Upper lobe of right lung (tissue), 1 donor: ENCODE results near the gene MPDZ. TPM values are rescaled to one million over a fixed set of nuclear protein-coding genes. Genes with fewer than 3 reads are reported as not detected.

Experiments used
- ATAC-seq: fragments of 200-7000 bp; cut with Tn5 transposase; one replicate; pipeline ENCODE4 v1.9.1; 2020; ENCODE audit warnings: mild to moderate bottlenecking, moderate library complexity
- DNase-seq: peaks from one replicate; pipeline ENCODE4 v3.0.0-alpha.2; 2020
- H3K27ac ChIP-seq: fragments of 200-600 bp; one replicate; pipeline ENCODE4 v1.8.0; 2022
- H3K27me3 ChIP-seq: fragments of 200-600 bp; one replicate; pipeline ENCODE4 v1.8.0; 2022; ENCODE audit warnings: mild to moderate bottlenecking
- H3K36me3 ChIP-seq: fragments of 200-600 bp; one replicate; pipeline ENCODE4 v1.8.0; 2022
- H3K4me1 ChIP-seq: fragments of 200-600 bp; one replicate; pipeline ENCODE4 v1.8.0; 2022
- H3K4me3 ChIP-seq: fragments of 200-600 bp; one replicate; pipeline ENCODE4 v1.8.0; 2022; ENCODE audit warnings: mild to moderate bottlenecking
- H3K9me3 ChIP-seq: fragments of 200-600 bp; one replicate; pipeline ENCODE4 v1.8.0; 2022
- intact Hi-C: fragments of 100-400 bp; cut with DNase I; formaldehyde crosslinking; loops from one replicate; pipeline ENCODE4 v1.11.0; 2022
- total RNA-seq: library from RNA; stranded (reverse); fragmentation: NEBNext Ultra II Directional; extraction: Animal tissue kit (Norgen Biotek cat#: 25700); gene quantifications from one replicate; pipeline ENCODE4 v1.2.1, GENCODE V29; 2021
- TF ChIP-seq, protein P1 (sequence below): fragments of 200-600 bp; IDR thresholded peaks from one replicate; pipeline ENCODE4 v1.8.0; 2022; ENCODE audit warnings: antibody characterized with exemption
- donor health status: DM: no; HTN: yes; CAD: no; lungs with severe emphysema.

MPDZ gene
- total RNA-seq, 1 donor from 2014 or later, result 37.8 TPM

- H3K27ac ChIP-seq, result no peak overlapping the region
- H3K4me1 ChIP-seq, result no peaks in the 10 kb centered on the region
- H3K4me3 ChIP-seq, result no peak overlapping the region
- H3K9me3 ChIP-seq, result no peaks in the 10 kb centered on the region
- intact Hi-C loops, result no loop called here
- no peak for DNase-seq
- H3K36me3 ChIP-seq, result peaks cover 53% of the 10 kb centered on the region
- no peak for ATAC-seq
- TF ChIP-seq, protein P1, sequence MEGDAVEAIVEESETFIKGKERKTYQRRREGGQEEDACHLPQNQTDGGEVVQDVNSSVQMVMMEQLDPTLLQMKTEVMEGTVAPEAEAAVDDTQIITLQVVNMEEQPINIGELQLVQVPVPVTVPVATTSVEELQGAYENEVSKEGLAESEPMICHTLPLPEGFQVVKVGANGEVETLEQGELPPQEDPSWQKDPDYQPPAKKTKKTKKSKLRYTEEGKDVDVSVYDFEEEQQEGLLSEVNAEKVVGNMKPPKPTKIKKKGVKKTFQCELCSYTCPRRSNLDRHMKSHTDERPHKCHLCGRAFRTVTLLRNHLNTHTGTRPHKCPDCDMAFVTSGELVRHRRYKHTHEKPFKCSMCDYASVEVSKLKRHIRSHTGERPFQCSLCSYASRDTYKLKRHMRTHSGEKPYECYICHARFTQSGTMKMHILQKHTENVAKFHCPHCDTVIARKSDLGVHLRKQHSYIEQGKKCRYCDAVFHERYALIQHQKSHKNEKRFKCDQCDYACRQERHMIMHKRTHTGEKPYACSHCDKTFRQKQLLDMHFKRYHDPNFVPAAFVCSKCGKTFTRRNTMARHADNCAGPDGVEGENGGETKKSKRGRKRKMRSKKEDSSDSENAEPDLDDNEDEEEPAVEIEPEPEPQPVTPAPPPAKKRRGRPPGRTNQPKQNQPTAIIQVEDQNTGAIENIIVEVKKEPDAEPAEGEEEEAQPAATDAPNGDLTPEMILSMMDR, result no peak
- no peaks in the 10 kb centered on the region for H3K27me3 ChIP-seq
Measured at GRCh38 chr9:13190040-13190439, 89.5 kb downstream of the MPDZ start.

DNA sequence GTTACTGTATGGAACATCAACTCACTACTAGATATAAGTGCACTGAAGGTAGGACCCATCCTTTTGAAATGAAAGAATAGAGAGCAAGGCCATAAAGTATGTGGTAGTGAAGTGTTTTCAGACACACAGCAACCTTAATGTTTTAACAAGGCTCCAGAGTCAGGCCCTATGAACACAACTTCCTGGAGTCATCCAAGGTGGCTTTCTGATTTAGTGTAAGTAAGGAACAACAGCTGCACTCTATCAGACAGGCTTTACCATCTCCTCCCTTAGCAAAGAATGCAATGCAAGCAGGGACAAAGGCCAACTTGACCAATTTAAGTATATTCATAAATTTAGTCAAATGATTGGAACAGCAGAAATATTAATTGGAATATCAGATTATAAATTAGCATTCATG is 90.1 kb downstream of the MPDZ start:
- no peak overlapping the region for H3K4me3 ChIP-seq
- H3K4me1 ChIP-seq, result no peaks in the 10 kb centered on the region
- intact Hi-C loops, result no loop called here
- no peak for ATAC-seq
- no peaks in the 10 kb centered on the region for H3K27me3 ChIP-seq
- DNase-seq, result no peak
- TF ChIP-seq, protein P1, result no peak
- H3K27ac ChIP-seq, result no peak overlapping the region
- peaks cover 53% of the 10 kb centered on the region for H3K36me3 ChIP-seq
- no peaks in the 10 kb centered on the region for H3K9me3 ChIP-seq

- TF ChIP-seq, protein P1, result no peak
- H3K4me1 ChIP-seq, result no peaks in the 10 kb centered on the region
- peaks cover 37% of the 10 kb centered on the region for H3K36me3 ChIP-seq
- no peaks in the 10 kb centered on the region for H3K9me3 ChIP-seq
- H3K27ac ChIP-seq, result no peak overlapping the region
- DNase-seq (no peak), ATAC-seq (no peak)
- H3K4me3 ChIP-seq, result no peak overlapping the region
- no peaks in the 10 kb centered on the region for H3K27me3 ChIP-seq
- intact Hi-C loops, result no loop called here
Measured at GRCh38 chr9:13186774-13187173, 92.7 kb downstream of the MPDZ start.

- intact Hi-C loops, result no loop called here
- no peaks in the 10 kb centered on the region for H3K27me3 ChIP-seq
Measured at GRCh38 chr9:13186091-13186490, 93.4 kb downstream of the MPDZ start.

GRCh38 chr9:13181652-13182051 is 97.8 kb downstream of the MPDZ start:
- TF ChIP-seq, protein P1, result no peak
- intact Hi-C loops, result no loop called here

More at GRCh38 chr9:13186091-13186490, 93.4 kb downstream of the MPDZ start:
- H3K4me3 ChIP-seq, result no peak overlapping the region
- no peaks in the 10 kb centered on the region for H3K4me1 ChIP-seq
- H3K36me3 ChIP-seq, result peaks cover 33% of the 10 kb centered on the region
- ATAC-seq, result no peak
- TF ChIP-seq, protein P1, result no peak
- H3K9me3 ChIP-seq, result no peaks in the 10 kb centered on the region
- DNase-seq, result no peak
- no peak overlapping the region for H3K27ac ChIP-seq

DNA sequence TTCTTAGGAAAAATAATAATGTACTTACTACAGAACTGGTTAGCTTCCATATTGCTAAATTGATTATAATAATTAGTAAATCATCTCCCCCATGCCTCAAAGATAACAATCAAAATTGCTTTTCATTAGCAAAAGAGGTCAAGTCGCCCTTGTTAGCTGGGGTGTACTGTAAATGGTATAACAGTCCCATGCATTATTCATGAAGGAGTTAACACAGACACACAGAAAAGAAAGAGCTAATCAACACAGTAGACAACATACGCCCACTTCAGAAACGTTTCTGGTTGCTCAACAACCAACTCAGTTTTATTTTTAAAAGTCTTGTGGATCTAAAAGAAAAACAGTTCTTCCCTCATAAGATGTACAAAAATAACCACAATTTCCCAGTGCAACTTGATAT is 100.2 kb downstream of the MPDZ start:
- TF ChIP-seq, protein P1, result no peak
- Histone ChIP-seq H3K27me3 (no peaks in the 10 kb centered on the region), H3K9me3 (no peaks in the 10 kb centered on the region), H3K36me3 (peaks cover 14% of the 10 kb centered on the region), H3K4me3 (no peak overlapping the region), H3K4me1 (no peaks in the 10 kb centered on the region), H3K27ac (no peak overlapping the region)
- ATAC-seq (no peak), DNase-seq (no peak)
- intact Hi-C loops, result no loop called here

More at GRCh38 chr9:13181652-13182051, 97.8 kb downstream of the MPDZ start:
- peak; percentile 45 for ATAC-seq
- H3K36me3 ChIP-seq, result peaks cover 5% of the 10 kb centered on the region
- H3K4me1 ChIP-seq, result no peaks in the 10 kb centered on the region
- no peak overlapping the region for H3K27ac ChIP-seq
- no peaks in the 10 kb centered on the region for H3K27me3 ChIP-seq
- no peak for DNase-seq
- no peak overlapping the region for H3K4me3 ChIP-seq
- no peaks in the 10 kb centered on the region for H3K9me3 ChIP-seq
